ENCODE results near the gene UBE2H.
"Not testable (repeated sequence)": the region's sequence is repeated elsewhere in the genome, so short reads cannot be mapped to it uniquely, and the experiment has no call there.

UBE2H gene

GRCh38 chr7:129898502-129899160, 54.1 kb downstream of the UBE2H start:
- peak; percentile 82 for DNase-seq (ENCODE audit: low read depth)
- no peak overlapping the region; the same call in 1 of the 2 replicates for H3K4me3 ChIP-seq (ENCODE audit: low read depth, low read length)
- TF ChIP-seq, protein P1, sequence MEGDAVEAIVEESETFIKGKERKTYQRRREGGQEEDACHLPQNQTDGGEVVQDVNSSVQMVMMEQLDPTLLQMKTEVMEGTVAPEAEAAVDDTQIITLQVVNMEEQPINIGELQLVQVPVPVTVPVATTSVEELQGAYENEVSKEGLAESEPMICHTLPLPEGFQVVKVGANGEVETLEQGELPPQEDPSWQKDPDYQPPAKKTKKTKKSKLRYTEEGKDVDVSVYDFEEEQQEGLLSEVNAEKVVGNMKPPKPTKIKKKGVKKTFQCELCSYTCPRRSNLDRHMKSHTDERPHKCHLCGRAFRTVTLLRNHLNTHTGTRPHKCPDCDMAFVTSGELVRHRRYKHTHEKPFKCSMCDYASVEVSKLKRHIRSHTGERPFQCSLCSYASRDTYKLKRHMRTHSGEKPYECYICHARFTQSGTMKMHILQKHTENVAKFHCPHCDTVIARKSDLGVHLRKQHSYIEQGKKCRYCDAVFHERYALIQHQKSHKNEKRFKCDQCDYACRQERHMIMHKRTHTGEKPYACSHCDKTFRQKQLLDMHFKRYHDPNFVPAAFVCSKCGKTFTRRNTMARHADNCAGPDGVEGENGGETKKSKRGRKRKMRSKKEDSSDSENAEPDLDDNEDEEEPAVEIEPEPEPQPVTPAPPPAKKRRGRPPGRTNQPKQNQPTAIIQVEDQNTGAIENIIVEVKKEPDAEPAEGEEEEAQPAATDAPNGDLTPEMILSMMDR (IDR thresholded peaks at IDR 0.05; ENCODE audit: control insufficient read depth, extremely low read depth, insufficient read depth): no peak

- H3K4me3 ChIP-seq (ENCODE audit: low read depth, low read length): no peak overlapping the region
- no peak for DNase-seq (ENCODE audit: low read depth)
- TF ChIP-seq, protein P1 (IDR thresholded peaks at IDR 0.05; ENCODE audit: control insufficient read depth, extremely low read depth, insufficient read depth): no peak
Observed at GRCh38 chr7:129898007-129898406, 54.8 kb downstream of the UBE2H start.

- no peak for DNase-seq (ENCODE audit: low read depth)
- H3K4me3 ChIP-seq (ENCODE audit: low read depth, low read length): no peak overlapping the region
- TF ChIP-seq, protein P1 (IDR thresholded peaks at IDR 0.05; ENCODE audit: control insufficient read depth, extremely low read depth, insufficient read depth): no peak
Observed at GRCh38 chr7:129896568-129897382, 56.0 kb downstream of the UBE2H start.

GRCh38 chr7:129894184-129894583, 58.6 kb downstream of the UBE2H start:
- DNase-seq (ENCODE audit: low read depth); H3K4me3 ChIP-seq (ENCODE audit: low read depth, low read length): not testable (repeated sequence)

DNA sequence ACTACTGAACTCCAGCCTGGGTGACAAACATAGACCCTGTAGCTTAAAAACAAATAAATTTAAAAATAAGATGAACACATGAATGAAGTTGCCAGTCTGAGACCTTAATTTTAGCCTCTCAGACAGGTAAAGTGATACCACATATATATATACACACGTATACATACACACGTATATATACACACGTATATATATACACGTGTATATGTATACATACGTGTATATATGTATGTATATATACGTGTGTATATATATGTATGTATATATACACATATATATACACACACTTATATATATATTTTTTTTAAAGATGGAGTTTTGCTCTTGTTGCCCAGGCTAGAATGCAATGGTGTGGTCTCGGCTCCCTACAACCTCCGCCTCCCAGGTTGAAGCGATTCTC, 62.7 kb downstream of the UBE2H start:
- H3K4me3 ChIP-seq (ENCODE audit: low read depth, low read length): no peak overlapping the region
- TF ChIP-seq, protein P1 (IDR thresholded peaks at IDR 0.05; ENCODE audit: control insufficient read depth, extremely low read depth, insufficient read depth): no peak
- DNase-seq (ENCODE audit: low read depth): no peak

- TF ChIP-seq, protein P1 (IDR thresholded peaks at IDR 0.05; ENCODE audit: control insufficient read depth, extremely low read depth, insufficient read depth): no peak
- no peak overlapping the region for H3K4me3 ChIP-seq (ENCODE audit: low read depth, low read length)
- no peak for DNase-seq (ENCODE audit: low read depth)
Observed at GRCh38 chr7:129889133-129889844, 63.5 kb downstream of the UBE2H start.

DNA sequence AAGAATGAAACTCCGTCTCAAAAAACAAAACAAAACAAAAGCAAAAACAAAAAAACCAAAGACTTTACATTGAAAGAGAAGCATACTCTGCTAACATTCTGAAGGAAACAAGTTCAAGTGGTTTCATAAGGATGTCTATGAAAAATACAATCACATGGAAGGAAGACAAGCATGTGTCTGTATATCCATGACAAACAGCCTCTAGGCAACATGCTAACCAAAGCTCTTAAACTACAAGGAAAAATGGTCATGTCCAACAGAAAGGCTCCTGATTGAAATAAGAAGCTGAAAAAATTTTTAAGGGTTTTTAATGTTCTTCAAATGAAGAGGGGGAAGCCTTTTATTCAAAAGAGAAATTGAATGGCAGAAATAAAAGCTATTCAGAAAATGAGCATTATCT, 64.9 kb downstream of the UBE2H start:
- H3K4me3 ChIP-seq (ENCODE audit: low read depth, low read length): no peak overlapping the region
- no peak for DNase-seq (ENCODE audit: low read depth)
- TF ChIP-seq, protein P1 (IDR thresholded peaks at IDR 0.05; ENCODE audit: control insufficient read depth, extremely low read depth, insufficient read depth): no peak
